Raji (cell line): ENCODE results near the gene PXMP2.

Experiments used
- POLR2A ChIP-seq: IDR thresholded peaks from 2 replicates; pipeline ENCODE4 v1.6.1; 2011; ENCODE audit warnings: low read depth, low read length, control low read depth; ENCODE audit not compliant: insufficient read depth

Gene PXMP2

DNA sequence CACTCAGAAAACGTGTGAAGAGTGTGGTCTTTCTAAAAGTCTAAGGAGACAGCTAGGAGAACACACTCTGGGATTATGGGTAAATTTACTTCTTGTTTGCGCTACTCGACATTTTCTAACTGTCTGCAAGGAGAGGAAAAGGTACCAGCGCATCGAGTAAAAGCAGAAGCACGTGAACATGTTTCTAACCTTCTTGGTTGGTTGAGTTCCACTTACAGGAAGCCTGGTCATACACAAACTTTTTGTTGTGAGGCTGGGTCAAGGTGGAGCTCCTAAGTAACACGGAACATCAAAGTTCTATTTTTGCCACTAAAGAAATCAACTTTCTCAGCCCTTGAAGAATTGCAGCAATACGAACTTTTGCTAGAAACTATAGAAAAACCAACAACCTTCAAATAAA is 54.2 kb downstream of the PXMP2 start:
- TF ChIP-seq POLR2A, result no peak

DNA sequence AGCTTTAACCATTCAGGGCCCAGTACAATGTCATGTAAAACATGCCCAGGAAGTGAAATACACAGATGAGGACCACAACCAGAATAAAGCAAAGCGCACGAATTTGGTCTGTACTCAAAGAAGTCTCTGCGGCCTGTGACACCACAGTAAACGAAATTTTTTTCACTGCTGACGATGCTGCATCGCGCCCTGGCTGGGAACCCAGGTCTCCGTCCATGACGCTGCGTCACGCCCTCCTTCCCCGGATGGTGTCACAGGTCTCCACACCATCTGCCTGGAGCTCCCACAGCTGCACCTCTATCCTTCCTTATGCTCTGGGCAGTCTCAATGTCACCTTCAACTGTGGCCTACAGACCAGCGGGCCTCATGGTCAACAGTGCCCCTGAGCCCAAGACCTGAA is 56.4 kb downstream of the PXMP2 start:
- no peak for TF ChIP-seq POLR2A

DNA sequence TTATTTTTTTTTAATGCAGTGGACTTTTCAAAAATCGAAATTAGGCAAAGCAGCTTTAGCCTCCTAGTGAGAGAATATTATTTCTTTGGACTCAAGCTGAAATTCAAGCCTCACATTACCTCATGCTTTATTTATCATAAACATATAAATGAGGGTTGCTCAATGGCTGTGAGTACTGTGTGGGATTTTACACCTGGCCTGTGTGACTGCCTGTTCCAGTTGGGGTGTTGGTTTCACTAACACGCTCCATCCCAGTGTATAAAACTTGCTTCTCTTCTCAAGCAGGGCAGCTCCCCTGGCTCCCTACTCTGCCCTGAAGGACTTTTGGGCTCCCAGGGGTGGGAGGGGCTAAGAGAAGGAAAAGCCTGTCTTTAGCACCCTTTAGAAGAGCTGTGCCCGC is 59.2 kb downstream of the PXMP2 start:
- no peak for TF ChIP-seq POLR2A

DNA sequence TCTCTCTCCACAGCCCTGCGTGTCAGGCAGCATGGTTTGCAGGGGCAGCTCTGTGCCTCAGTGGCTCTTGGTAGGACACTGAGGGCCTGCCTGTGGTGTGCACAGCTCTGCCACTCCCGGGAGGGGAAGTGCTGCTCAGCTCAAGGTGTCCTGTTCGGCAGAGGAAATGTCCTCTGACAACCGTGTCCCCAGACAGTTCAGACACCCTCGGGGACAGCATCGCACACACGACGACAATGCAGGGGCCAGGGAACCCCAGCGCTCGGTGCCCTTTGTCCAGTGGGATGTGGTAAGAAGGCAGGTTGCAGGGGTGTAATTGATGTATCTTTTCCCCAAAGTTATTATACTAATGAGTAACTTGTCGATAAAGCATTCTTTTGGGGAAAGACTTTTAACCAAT is 60.0 kb downstream of the PXMP2 start:
- TF ChIP-seq POLR2A, result no peak

DNA sequence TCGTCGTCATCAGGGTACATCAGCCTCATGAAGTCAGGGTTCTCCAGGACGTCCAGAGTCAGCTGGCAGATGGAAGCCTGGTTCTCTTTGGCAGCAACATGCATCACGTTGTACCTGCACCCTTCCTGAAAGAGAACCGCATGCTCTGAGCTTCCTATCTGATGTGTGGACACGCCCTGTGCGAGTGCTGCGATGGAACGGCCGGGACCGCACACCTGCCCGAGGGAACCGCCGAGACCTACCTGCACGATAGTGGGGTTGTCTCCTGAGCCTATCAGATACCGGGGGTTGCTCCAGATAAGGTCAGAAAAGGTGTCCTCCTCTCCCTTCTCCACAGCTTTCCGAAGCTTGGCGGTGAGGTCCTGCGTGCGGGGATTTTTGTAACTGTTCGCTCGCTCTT is 60.5 kb downstream of the PXMP2 start:
- no peak for TF ChIP-seq POLR2A

DNA sequence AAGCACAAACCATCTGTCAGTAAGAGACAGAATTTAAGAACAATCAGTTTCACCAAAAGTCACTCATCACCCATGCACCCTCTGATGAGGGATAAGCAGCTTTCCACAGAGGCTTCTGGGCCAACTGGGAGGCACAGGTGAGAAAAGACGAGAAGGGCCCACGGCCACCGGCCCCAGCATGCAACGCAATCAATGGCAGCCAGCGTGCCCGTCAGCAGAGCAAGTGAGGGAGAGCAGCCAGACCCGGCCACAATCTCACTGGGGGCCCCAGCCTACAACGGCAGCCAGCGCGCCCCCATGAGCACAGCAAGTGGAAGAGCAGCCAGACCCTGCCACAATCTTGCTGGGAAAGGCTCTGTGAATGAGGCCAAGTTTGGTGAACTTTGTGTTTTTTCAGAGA is 60.9 kb downstream of the PXMP2 start:
- no peak for TF ChIP-seq POLR2A

DNA sequence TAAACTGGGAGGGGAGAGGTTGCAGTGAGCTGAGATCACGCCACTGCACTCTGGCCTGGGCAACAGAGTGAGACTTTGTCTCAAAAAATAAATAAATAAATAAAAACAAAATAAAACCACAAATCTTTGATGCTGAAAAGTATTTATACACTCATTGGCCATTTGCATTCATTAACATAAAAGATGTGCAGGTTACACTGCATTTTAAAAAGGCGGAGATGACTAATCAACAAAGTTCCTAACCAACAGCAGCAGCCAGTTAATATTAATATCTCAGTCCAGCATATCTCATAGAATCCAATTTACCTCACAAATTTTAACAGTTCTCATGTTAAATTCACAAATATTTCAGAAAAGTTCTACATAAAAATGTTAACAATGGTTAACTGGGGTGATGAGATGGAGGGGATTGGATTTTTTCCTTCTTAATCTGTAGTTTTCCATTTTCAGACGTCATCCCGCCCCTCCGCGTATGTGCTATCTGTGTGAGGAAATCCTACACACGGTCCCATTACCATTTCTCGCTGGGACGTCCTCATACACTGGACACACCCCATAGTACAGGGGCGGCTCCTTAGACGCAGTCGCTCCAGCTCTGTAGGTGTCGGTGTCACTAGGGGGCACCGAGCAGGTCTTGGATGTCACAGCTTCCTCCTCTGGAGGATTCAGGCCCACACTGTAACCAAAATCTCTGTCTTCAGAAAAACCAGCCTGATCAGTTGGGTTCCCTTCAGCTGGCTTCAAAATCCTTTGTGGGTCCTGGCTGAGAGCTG is 67.0 kb downstream of the PXMP2 start:
- no peak for TF ChIP-seq POLR2A
